ENCODE data around the gene TMEM51. TPM values are rescaled to one million over a fixed set of nuclear protein-coding genes. Genes with fewer than 3 reads are reported as not detected.

TMEM51 gene
- total RNA-seq, 2 donors from 2014 or later = 4.3 to 6.4 TPM

DNA sequence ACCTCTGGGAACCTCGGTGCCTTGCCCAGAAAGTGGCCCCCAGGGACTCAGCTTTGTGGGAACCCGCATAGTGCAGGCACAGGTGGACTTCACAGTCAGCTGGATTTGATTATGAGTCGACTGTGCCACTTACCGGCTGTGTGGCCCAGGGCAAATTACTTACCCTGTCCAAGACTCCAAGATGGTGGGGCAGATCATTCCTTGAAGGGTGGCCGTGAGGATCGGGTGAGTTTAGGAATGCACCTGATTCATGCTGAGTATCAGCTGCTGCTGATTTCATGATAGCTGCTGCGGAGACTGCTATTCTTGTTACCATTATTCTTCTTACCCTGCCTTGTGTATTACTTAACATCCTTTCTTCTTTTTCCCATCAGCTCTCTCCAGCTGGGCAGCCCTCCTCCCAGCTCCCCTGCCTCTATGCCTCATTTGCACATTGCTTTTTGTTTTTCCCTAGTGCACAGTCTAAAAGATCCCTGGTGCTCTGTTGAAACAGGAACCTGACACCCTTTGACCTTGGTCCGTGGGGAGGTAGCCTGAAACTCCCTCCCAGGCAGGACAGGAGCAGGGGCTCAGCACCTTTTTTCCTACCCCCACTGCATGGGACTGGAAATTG is 53.0 kb downstream of the TMEM51 start:
- peak; percentile 52 for DNase-seq (ENCODE audit: low spot score)
- intact Hi-C loops (cut with DNase I) = no loop called here

DNA sequence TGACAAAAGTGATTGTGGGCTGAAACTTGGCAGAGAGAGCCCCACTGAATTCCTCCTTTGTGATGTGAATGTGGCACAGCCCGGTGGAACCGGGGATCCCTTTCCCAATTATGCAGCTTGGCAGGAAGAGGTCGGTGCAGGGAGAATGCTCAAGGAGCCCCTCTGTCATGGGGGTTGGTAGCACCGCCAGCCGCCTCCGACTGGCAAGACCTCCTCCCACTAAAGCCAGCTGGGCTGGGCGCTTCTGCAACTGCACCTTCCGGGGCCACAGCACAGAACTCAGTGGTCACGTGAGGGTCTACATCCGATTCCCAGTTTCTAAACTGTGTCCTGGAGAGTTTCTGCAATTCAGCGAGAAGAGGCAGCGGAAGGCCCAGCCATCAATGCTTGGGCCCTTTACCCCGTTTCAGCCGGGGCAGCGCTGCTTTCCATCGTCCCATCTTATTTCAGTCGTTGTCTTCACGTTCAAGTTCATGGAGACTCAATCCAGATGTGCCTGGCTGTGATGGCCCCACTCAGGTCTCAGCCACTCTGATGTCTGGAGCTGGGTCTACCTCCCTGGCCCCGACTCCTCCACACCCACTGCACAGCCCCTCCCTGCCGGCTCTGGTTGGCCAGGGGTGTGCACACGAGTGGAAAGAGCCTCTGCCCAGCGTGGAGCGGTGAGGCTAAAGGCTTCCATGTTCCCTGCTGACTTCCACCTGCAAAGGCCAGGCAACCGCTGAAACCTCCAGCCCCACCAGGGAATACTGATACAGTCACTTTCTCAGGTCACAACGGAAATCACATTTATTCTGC is 53.7 kb downstream of the TMEM51 start:
- DNase-seq (ENCODE audit: low spot score) = peak; percentile 52
- intact Hi-C loops (cut with DNase I) = no loop called here

DNA sequence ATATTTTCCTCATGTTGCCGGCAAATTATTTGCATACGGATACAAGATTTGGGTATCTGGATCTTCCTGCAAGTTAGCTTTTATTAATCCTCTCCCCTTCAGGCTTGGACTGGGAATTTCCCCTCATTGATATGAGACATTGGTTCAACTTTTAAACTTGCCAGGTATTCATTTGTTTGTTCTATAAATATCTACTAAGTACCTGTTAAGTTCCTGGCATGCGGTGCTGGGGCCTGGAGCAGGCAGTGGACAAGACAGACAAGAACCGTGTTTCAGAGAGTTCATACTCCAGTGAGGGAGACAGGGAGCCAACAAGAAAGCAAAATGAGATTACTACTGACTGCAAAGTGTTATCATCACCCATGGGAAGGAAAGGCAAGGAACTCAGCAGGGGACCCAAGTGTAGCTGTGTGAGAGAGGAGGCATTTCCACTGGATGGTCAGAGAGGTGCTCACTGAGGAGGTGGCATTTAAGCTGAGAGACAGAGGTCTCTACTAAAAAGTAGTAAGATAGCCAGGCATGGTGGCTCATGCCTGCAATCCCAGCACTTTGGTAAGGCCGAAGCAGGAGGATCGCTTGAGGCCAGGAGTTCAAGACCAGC is 54.4 kb downstream of the TMEM51 start:
- intact Hi-C loops (cut with DNase I) = no loop called here
- peak; percentile 26 for DNase-seq (ENCODE audit: low spot score)

DNA sequence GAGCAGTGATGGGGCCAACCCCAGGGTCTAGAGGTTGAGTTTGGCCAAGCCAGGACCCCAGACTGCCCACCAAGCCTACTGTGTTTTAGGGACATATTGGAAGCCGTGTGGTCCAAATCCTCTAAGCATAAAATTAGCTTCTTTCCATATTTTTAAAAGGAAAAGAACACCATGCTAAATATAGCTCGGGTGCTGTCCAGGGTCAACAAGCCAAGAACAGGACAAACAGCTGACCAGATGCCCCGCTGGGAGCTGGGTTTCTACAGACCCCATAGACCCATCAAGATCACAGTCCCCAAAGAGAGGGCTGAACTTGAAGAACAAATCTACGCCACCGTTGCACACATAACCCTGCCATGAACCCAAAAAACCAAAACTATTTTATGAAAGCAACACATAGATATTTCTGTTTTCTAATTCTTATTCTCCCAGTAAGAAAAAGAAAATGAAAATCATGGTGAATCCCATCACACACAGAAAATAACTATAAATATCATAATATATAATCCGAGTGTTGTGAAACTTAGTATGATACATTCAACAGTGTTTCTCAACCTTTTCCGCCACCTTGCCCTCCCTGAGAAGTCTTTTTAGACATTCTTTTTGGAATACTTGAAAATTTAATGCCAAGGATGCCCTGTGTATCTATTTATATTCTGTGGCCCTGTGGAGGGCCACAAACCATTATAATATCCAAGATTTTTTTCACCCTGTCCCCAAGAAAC is 57.3 kb downstream of the TMEM51 start:
- intact Hi-C loops (cut with DNase I) = no loop called here
- DNase-seq (ENCODE audit: low spot score) = peak; percentile 72

DNA sequence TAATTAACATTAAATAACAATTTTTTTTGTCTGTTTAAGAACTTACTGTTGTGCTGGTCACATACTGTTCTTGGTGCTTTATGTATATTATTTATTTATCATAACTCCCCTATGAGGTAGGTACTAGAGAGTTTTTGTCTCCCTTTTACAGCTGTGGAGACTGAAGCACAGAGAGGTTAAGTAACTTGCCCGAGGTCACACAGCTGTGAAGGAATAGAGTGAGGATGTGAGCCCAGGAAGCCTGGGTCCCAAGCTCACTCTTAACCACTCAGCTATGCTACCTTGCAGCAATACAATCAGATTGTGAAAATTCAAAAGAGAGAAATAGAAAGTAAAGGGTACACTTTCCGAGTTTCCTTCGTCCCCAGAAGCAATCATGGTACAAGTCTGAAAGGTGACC is 57.9 kb downstream of the TMEM51 start:
- peak; percentile 25 for DNase-seq (ENCODE audit: low spot score)
- intact Hi-C loops (cut with DNase I) = no loop called here

DNA sequence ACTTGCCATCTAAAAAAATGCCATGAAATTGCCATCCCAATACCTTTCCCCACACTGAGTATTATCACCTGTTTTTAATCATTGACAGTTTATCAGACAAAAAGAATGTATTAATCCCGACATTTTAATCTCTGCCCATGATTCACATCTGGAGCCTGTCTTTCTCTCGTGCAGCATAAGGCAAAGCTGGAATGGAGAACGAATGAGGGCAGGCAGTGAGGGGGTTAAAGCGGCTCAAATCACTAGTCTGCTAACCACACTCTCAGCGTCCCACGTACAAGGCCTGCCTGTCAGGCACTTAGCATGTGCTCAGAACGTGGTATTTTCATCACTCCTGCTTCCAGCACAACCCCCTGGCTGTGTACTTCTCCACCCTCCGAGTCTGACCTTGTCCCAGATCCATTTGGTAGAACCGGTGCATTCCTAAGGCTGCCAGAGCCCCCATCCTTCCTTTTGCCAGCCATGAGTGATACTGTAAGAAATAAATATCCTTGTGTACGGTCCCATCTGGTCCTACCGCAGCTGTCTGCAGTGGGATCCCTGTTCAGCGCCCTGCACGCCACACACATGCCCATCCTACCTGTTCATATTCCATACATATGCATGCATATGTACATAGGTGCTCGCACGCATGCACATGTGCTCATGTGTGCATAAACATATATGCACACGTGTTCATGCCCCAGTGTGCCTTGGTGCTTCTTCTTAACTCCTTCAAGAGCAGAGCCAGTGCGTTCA is 58.8 kb downstream of the TMEM51 start:
- intact Hi-C loops (cut with DNase I) = no loop called here
- DNase-seq (ENCODE audit: low spot score) = peak; percentile 60

DNA sequence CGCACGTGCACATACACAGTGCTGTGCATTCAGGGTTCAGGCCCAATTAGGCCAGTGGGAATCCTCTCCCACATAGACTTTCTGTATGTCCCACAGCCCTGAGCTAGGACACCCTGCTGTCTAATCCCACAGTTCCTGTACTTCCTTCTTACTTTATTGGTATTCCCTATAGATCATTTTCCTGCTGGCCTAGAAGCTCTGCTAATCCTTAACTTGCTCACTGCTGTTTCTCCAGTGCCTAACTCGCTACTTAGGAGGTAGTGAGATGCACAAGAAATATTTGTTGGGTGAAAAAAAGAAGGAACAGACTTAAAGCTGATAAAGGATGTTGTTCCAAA is 59.4 kb downstream of the TMEM51 start:
- intact Hi-C loops (cut with DNase I) = no loop called here
- no peak for DNase-seq (ENCODE audit: low spot score)

DNA sequence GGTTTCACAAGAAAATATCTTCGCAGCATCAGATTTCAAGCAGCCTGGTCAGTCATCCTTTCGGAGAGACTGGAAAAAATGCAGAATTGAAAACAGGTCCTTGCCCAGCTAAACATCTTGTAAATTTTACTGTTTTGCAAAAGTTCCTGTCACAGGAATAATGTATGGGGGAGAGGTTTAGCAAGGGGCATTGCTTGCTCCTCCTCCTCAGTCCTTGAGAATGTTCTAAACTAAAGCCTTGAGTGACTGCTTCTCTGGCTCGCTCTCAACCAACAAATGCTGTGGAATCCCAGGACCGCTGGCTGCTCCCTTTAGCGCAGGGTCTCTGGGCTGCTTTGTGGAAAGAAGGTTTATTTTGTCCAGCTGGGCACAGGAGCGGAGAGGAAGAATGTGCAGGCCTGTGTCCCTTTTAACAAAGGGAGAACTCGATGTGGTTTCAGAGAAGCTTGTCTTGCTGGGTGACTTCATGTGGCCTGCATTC is 59.8 kb downstream of the TMEM51 start:
- DNase-seq (ENCODE audit: low spot score) = peak; percentile 45
- intact Hi-C loops (cut with DNase I) = no loop called here

DNA sequence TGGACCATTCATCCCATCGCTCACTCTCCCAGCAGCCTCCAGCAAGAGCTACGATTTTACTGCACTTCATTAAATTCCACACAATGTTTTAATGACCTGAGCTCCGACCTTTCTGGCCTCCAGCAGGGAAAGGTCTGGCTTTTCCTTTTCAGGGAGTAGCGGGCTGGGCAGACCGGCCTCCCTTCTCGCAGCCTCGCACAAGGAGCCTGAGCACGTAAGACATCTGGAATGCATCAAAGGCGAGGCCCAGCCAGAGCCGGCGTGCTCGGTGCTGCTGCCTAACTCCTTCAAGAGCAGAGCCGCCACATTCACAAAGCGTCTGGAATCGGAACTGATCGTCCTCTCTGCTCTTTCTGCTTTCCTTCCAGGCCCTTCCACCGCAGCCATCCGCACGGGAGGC is 61.0 kb downstream of the TMEM51 start:
- intact Hi-C loops (cut with DNase I) = no loop called here

DNA sequence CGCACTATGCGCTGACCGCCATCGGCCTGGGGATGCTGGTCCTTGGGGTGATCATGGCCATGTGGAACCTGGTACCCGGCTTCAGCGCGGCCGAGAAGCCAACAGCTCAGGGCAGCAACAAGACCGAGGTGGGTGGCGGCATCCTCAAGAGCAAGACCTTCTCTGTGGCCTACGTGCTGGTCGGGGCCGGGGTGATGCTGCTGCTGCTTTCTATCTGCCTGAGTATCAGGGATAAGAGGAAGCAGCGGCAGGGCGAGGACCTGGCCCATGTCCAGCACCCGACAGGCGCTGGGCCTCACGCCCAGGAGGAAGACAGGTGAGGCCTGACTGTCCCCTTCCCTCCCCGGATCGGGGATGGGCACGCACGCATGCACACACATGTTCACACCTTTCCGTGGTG is 61.6 kb downstream of the TMEM51 start:
- intact Hi-C loops (cut with DNase I) = no loop called here
- peak; percentile 83 for DNase-seq (ENCODE audit: low spot score)

More for the DNA sequence above, 61.0 kb downstream of the TMEM51 start:
- DNase-seq (ENCODE audit: low spot score) = peak; percentile 82

DNA sequence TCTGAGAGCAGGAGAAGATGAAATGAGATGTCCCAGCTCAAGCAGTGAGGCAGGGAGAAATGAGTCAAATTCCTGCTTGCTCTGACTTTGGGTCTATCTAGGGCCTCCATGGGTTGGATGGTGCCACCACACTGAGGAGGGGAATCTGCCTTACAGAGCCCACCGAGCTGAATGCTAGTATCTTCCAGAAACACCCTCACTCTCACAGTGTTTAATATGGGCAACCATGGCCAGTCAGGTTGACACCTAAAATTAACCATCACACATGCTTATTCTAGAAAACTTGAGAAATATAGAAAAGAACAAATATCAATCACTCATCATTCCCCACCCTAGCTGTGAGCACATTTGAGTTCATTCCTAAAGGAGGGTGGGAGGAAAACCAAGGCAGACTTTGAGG is 64.1 kb downstream of the TMEM51 start:
- DNase-seq (ENCODE audit: low spot score) = no peak
- intact Hi-C loops (cut with DNase I) = no loop called here

DNA sequence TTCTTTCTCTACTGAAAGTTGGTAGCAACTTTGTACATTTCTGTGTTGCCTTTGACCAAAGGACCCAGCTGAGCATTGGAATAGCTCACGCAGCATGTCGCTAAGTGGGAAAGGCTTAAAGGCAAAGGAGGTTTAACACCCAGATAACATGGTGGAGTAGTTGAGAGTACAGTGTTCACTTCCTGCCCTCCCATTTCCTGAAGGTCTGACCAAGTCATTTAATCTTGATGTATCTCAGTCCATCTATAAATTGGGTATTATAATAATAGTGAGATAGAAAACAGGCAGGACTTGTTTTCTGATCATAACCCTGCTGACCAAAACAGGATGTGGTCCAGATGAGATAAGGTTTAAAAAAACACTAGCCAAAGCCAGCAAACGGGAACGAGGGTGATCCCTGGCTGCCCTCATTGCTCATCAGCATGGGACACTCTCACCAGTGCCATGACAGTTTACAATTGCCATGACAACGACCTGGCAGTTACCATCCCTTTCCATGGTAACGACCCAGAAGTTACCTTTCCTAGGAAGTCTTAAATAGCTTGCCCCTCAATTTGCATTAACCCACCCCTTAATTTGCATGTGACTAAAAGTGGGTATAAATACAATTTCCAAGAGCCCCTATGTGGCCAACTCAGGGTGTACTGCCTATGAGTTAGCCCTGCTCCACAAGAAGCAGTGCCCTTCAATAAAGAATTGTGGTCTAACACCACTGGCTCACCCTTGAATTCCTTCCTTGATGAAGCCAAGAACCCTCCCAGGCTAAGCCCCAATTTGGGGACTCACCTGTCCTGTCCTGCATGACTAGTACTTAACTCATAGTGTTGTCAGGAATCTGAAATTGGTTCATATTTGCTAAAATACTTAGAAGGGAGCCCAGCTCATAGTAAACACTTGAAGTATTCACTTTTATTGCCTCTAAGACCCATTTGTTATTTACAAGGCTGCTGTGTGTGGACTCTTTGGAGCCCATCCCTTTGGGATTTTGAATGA is 65.0 kb downstream of the TMEM51 start:
- peak; percentile 80 for DNase-seq (ENCODE audit: low spot score)
- intact Hi-C loops (cut with DNase I) = no loop called here

DNA sequence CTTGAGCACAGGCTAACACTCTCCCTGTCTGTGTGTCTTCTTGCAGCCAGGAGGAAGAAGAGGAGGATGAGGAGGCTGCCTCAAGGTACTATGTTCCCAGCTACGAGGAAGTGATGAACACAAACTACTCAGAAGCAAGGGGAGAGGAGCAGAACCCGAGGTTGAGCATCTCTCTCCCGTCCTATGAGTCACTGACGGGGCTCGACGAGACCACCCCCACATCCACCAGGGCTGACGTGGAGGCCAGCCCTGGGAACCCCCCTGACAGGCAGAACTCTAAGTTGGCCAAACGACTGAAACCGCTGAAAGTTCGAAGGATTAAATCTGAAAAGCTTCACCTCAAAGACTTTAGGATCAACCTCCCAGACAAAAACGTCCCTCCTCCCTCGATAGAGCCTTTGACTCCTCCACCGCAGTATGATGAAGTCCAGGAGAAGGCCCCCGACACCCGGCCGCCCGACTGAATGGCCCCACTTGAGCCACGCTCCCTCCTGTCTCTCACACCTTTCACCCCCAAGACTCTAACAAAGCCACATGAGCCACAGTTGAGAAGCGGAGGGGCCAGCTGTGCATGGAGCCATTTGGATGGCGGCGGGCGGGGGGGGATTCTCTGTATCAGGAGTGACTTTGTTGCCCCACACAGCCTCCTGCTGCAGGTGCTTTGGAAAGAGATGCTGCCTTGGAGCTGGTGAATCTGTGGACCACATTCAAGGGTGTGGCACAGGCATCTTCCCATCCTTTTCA is 65.9 kb downstream of the TMEM51 start:
- intact Hi-C loops (cut with DNase I) = no loop called here
- DNase-seq (ENCODE audit: low spot score) = peak; percentile 64

DNA sequence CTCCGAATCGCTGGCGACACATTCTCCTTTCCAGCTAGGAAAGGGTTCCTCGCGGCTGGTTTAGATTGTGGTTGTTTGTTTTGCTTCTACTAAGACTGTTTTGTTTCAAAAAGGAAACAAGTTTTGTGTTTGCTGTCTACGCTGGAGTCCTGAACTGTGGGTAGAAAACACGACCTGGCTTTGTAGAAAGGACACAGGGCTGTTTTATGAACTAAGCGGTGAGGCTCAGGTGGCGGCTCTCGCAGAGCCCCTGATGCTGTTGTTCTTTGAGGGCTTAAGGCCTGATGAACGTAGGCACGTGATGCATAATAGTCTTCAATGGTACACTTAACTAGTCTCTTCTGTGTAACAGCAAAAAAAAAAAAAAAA is 66.5 kb downstream of the TMEM51 start:
- intact Hi-C loops (cut with DNase I) = no loop called here
- DNase-seq (ENCODE audit: low spot score) = peak; percentile 25

DNA sequence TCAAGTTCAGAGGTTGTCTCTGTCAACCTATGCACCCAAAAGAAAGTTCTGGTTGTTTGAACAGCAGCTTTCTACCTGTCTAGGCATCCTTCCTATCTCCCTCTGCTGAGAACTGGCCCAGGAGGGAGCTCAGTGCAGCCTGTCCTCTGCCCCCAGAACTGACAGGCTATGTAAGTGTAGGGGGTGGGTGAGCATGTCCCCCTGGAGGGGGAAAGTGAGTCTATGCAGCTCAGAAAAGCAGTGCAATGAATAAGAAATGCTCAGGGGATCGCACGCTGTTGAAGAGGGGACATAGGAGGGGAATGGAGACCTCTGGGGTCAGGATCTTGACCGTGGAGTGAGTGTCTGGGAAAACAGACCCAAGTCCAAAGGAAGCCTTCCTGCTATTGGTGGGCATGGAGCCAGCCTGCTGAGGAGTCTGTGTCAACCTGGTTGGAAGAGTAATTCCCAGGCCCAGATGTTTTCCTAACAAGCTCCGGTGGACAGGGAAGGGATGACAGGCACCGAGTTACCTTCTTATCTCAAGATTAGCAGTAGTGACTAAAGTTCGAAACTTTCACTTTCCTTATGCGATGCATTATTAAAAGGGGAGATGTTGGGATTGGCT is 67.4 kb downstream of the TMEM51 start:
- intact Hi-C loops (cut with DNase I) = loop anchor here in 1 of 2 donors (1.0 kb wide), 1 partner anchor 15 kb away; no protein-coding TSS in a partner anchor
- peak; percentile 40 for DNase-seq (ENCODE audit: low spot score)

DNA sequence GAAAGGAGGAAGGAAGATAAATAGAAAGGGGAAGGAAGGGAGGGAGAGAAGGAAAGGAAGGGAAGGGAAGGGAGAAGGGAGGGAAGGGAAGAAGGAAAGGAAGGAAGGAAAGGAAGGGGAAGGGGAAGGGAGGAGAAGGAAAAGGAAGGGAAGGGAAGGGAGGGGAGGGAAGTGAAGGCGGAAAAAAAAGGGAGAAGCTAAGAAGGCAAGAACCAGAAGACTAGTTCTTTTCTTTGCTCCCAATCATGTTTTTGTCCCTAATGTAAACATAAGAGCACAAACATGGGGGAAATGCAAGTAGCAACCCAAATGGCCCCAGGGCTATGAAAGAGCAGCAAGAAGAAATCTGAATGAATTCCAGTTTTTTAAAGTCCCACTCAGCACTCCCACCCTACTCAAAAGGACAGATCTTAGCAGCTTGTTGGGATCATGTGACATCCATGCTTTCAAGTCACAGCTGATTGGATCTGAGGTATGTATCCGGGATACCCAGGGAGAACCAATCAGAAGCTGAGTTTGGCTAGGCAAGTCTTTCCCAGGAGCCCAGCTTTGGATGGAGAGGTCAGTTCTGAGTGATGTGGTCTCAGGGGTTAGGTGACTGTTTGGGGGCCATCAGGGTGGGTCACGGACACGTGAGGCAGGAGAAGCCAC is 69.2 kb downstream of the TMEM51 start:
- intact Hi-C loops (cut with DNase I) = no loop called here
- no peak for DNase-seq (ENCODE audit: low spot score)
